H9 (cell line): ENCODE data around the gene SLC31A2. TPM values are rescaled to one million over a fixed set of nuclear protein-coding genes. Genes with fewer than 3 reads are reported as not detected.
"Not testable (repeated sequence)": the region's sequence is repeated elsewhere in the genome, so short reads cannot be mapped to it uniquely, and the experiment has no call there.

Experiments
- DNase-seq: peaks from one replicate; pipeline ENCODE4 v3.0.0-alpha.2; 2017
- H2AFZ ChIP-seq: one replicate; pipeline ENCODE4 v1.6.1; 2013; ENCODE audit warnings: mild to moderate bottlenecking, low read length, control low read depth, moderate library complexity
- H2AK5ac ChIP-seq: 2 replicates; pipeline ENCODE4 v1.6.1; 2013; ENCODE audit warnings: low read length, control low read depth, mixed read lengths; ENCODE audit not compliant: insufficient read length
- H2BK120ac ChIP-seq: one replicate; pipeline ENCODE4 v1.6.1; 2013; ENCODE audit warnings: low read depth, mild to moderate bottlenecking, low read length, control low read depth, inconsistent platforms; ENCODE audit not compliant: poor library complexity, severe bottlenecking
- H2BK12ac ChIP-seq: 2 replicates; pipeline ENCODE4 v1.6.1; 2013; ENCODE audit warnings: low read length, control low read depth, mixed read lengths, low read depth; ENCODE audit not compliant: insufficient read length
- H2BK15ac ChIP-seq: 2 replicates; pipeline ENCODE4 v1.6.1; 2013; ENCODE audit warnings: low read depth, low read length, control low read depth
- H2BK20ac ChIP-seq: one replicate; pipeline ENCODE4 v1.6.1; 2013; ENCODE audit warnings: low read depth, mild to moderate bottlenecking, low read length, control low read depth, inconsistent platforms; ENCODE audit not compliant: poor library complexity, severe bottlenecking
- H2BK5ac ChIP-seq: 2 replicates; pipeline ENCODE4 v1.6.1; 2013; ENCODE audit warnings: low read length, control low read depth, mixed read lengths; ENCODE audit not compliant: insufficient read length
- H3K14ac ChIP-seq: 2 replicates; pipeline ENCODE4 v1.6.1; 2013; ENCODE audit warnings: low read length, control low read depth; ENCODE audit not compliant: insufficient read depth
- H3K18ac ChIP-seq: 2 replicates; pipeline ENCODE4 v1.6.1; 2013; ENCODE audit warnings: low read depth, mild to moderate bottlenecking, mixed read lengths, low read length, control low read depth; ENCODE audit not compliant: insufficient read length
- H3K23ac ChIP-seq: 2 replicates; pipeline ENCODE4 v1.6.1; 2013; ENCODE audit warnings: low read length, control low read depth, mixed read lengths, low read depth; ENCODE audit not compliant: insufficient read length
- H3K23me2 ChIP-seq: 2 replicates; pipeline ENCODE4 v1.6.1; 2013; ENCODE audit warnings: low read depth, mild to moderate bottlenecking, mixed read lengths, low read length, control low read depth; ENCODE audit not compliant: insufficient read length, poor library complexity, severe bottlenecking
- H3K27ac ChIP-seq: 2 replicates; pipeline ENCODE4 v1.5.1; 2013; ENCODE audit warnings: low read length, control low read depth, mixed read lengths, low read depth; ENCODE audit not compliant: insufficient read length
- H3K27me3 ChIP-seq: 2 replicates; pipeline ENCODE4 v1.6.1; 2013; ENCODE audit warnings: low read length, control low read depth, inconsistent platforms; ENCODE audit not compliant: insufficient read depth
- H3K4ac ChIP-seq: 2 replicates; pipeline ENCODE4 v1.6.1; 2013; ENCODE audit warnings: low read depth, mild to moderate bottlenecking, control low read depth, inconsistent platforms, low read length, moderate library complexity
- H3K4me1 ChIP-seq: 2 replicates; pipeline ENCODE4 v1.6.1; 2013; ENCODE audit warnings: low read length, control low read depth, inconsistent platforms; ENCODE audit not compliant: insufficient read depth
- H3K4me2 ChIP-seq: 2 replicates; pipeline ENCODE4 v1.6.1; 2013; ENCODE audit warnings: low read length, control low read depth, mixed read lengths; ENCODE audit not compliant: insufficient read length, insufficient read depth
- H3K56ac ChIP-seq: 2 replicates; pipeline ENCODE4 v1.6.1; 2013; ENCODE audit warnings: low read depth, mild to moderate bottlenecking, mixed read lengths, low read length, control low read depth; ENCODE audit not compliant: insufficient read length
- H3K79me1 ChIP-seq: 2 replicates; pipeline ENCODE4 v1.6.1; 2013; ENCODE audit warnings: low read depth, mild to moderate bottlenecking, moderate library complexity, low read length, control low read depth, inconsistent platforms; ENCODE audit not compliant: insufficient read depth, poor library complexity, severe bottlenecking
- H3K79me2 ChIP-seq: 2 replicates; pipeline ENCODE4 v1.6.1; 2013; ENCODE audit warnings: low read length, control low read depth, inconsistent platforms; ENCODE audit not compliant: insufficient read depth
- H3K9ac ChIP-seq: 2 replicates; pipeline ENCODE4 v1.6.1; 2013; ENCODE audit warnings: low read length, control low read depth, mixed read lengths; ENCODE audit not compliant: insufficient read length; ENCODE audit errors: extremely low read depth
- H3K9me3 ChIP-seq: one replicate; pipeline ENCODE4 v1.6.1; 2013; ENCODE audit warnings: low read depth, low read length, inconsistent platforms; ENCODE audit not compliant: control insufficient read depth
- H3T11ph ChIP-seq: one replicate; pipeline ENCODE4 v1.6.1; 2013; ENCODE audit warnings: mild to moderate bottlenecking, low read length, control low read depth, inconsistent platforms
- H4K20me1 ChIP-seq: one replicate; pipeline ENCODE4 v1.6.1; 2013; ENCODE audit not compliant: control insufficient read depth, insufficient read length, insufficient read depth
- H4K5ac ChIP-seq: 2 replicates; pipeline ENCODE4 v1.6.1; 2013; ENCODE audit warnings: low read depth, mild to moderate bottlenecking, mixed read lengths, low read length, control low read depth; ENCODE audit not compliant: insufficient read length
- H4K8ac ChIP-seq: replicated peaks from 2 replicates; pipeline ENCODE4 v1.6.1; 2013; ENCODE audit warnings: low read length, control low read depth, mixed read lengths, low read depth; ENCODE audit not compliant: insufficient read length
- H4K91ac ChIP-seq: 2 replicates; pipeline ENCODE4 v1.6.1; 2013; ENCODE audit warnings: low read depth, mild to moderate bottlenecking, moderate library complexity, mixed read lengths, low read length, control low read depth; ENCODE audit not compliant: insufficient read length
- H3K27ac Mint-ChIP-seq, 3 experiments: 2 replicates in 2 of 3; 3 replicates in 1 of 3; pipeline ENCODE4 v1.8.0; 2020 to 2021; ENCODE audit warnings: mixed read lengths in 3 of 3, mild to moderate bottlenecking in 1 of 3, moderate library complexity in 1 of 3
- H3K27me3 Mint-ChIP-seq: 2 replicates; pipeline ENCODE4 v1.8.0; 2021; ENCODE audit warnings: low read depth, mild to moderate bottlenecking, moderate library complexity, mixed read lengths
- H3K36me3 Mint-ChIP-seq, 3 experiments: 2 replicates in 2 of 3; 3 replicates in 1 of 3; pipeline ENCODE4 v1.8.0; 2020 to 2021; ENCODE audit warnings: low read depth in 3 of 3, mixed read lengths in 3 of 3; ENCODE audit not compliant: insufficient read depth in 1 of 3
- H3K4me1 Mint-ChIP-seq, 2 experiments: 2 replicates each; pipeline ENCODE4 v1.8.0; 2020; ENCODE audit warnings: mixed read lengths in 2 of 2
- H3K4me3 Mint-ChIP-seq, 2 experiments: 2 replicates in 1 of 2; 3 replicates in 1 of 2; pipeline ENCODE4 v1.8.0; 2020 to 2021; ENCODE audit warnings: mild to moderate bottlenecking in 2 of 2, mixed read lengths in 2 of 2, moderate library complexity in 1 of 2
- H3K9me3 Mint-ChIP-seq, 2 experiments: 2 replicates in 1 of 2; 3 replicates in 1 of 2; pipeline ENCODE4 v1.8.0; 2020; ENCODE audit warnings: mild to moderate bottlenecking in 2 of 2, mixed read lengths in 2 of 2, moderate library complexity in 1 of 2
- CTCF ChIP-seq: fragments of 200-600 bp; sonication (generic); conservative IDR thresholded peaks from 3 replicates; pipeline ENCODE4 v1.8.0; 2021; ENCODE audit warnings: antibody characterized with exemption, mild to moderate bottlenecking
- WGBS: extraction: QIAGEN DNeasy Blood & Tissue Kit; methylation state at CpG from one replicate; pipeline ENCODE4 v1.1.7; 2013; ENCODE audit warnings: missing lambda C conversion rate, low lambda C conversion rate, mixed read lengths; ENCODE audit not compliant: insufficient read length; ENCODE audit errors: extremely low coverage; 5-methylcytosine and 5-hydroxymethylcytosine counted together
- total RNA-seq: library from RNA; stranded (reverse); gene quantifications from 2 replicates; pipeline ENCODE4 v1.2.1, GENCODE V29; 2021

The SLC31A2 gene
- total RNA-seq, 1 experiment from 2014 or later, result 1.0 TPM

GRCh38 chr9:113148781-113149510 is 1.9 kb upstream of the SLC31A2 start:
- Histone ChIP-seq H3K18ac (no peak overlapping the region), H4K8ac (no peak overlapping the region), H2BK12ac (no peak overlapping the region), H3K4me1 (no peaks in the 10 kb centered on the region; the same call in 1 of the 2 replicates), H2BK15ac (no peak overlapping the region), H3K14ac (no peak overlapping the region), H4K20me1 (no peaks in the 10 kb centered on the region), H2BK120ac (no peak overlapping the region), H3K79me1 (no peaks in the 10 kb centered on the region), H2BK20ac (no peak overlapping the region), H4K5ac (no peak overlapping the region), H2AFZ (no peak overlapping the region), H3K23me2 (peaks cover 3% of the 10 kb centered on the region), H3K27me3 (peaks cover 2% of the 10 kb centered on the region; the same call in 1 of the 2 replicates), H3K23ac (no peak overlapping the region), H3K4ac (no peak overlapping the region), H2BK5ac (no peak overlapping the region), H3K9ac (no peak overlapping the region), H3K79me2 (no peaks in the 10 kb centered on the region), H3K4me2 (no peak overlapping the region), H2AK5ac (no peak overlapping the region), H3T11ph (no peak overlapping the region), H3K27ac (no peak overlapping the region), H3K9me3 (no peaks in the 10 kb centered on the region), H3K56ac (no peak overlapping the region), H4K91ac (no peak overlapping the region)
- no peak for TF ChIP-seq CTCF
- no peak overlapping the region for H3K27ac Mint-ChIP-seq
- DNase-seq, result no peak
- H3K36me3 Mint-ChIP-seq, result no peaks in the 10 kb centered on the region; a peak in 1 of 7 replicates
- peaks cover 24% of the 10 kb centered on the region for H3K27me3 Mint-ChIP-seq
- WGBS, result no CpG with 5 or more reads among the region's 8 CpGs
- peaks cover 4% of the 10 kb centered on the region in 2 experiments for H3K4me1 Mint-ChIP-seq
- no peaks in the 10 kb centered on the region; a peak in 1 of 5 replicates for H3K9me3 Mint-ChIP-seq
- H3K4me3 Mint-ChIP-seq, result no peak overlapping the region

- not testable (repeated sequence) for H2BK120ac ChIP-seq, H3K4me3 Mint-ChIP-seq
- WGBS, result no CpG with 5 or more reads among the region's 10 CpGs
These were observed 1.2 kb upstream of the SLC31A2 start for GRCh38 chr9:113149561-113149960.

More at GRCh38 chr9:113149561-113149960, 1.2 kb upstream of the SLC31A2 start:
- not testable (repeated sequence) for H3K27me3 ChIP-seq, H3K9me3 Mint-ChIP-seq, H3K23ac ChIP-seq, H3K4ac ChIP-seq, H4K8ac ChIP-seq, H4K20me1 ChIP-seq, H3T11ph ChIP-seq, H2AFZ ChIP-seq, H2AK5ac ChIP-seq, DNase-seq, H3K79me1 ChIP-seq, H3K9ac ChIP-seq, H4K5ac ChIP-seq, H3K4me2 ChIP-seq, H3K4me1 Mint-ChIP-seq, H3K4me1 ChIP-seq, H3K18ac ChIP-seq, H3K56ac ChIP-seq, H2BK15ac ChIP-seq, H4K91ac ChIP-seq, H3K23me2 ChIP-seq, H2BK5ac ChIP-seq, H3K27ac ChIP-seq, H2BK20ac ChIP-seq, H3K79me2 ChIP-seq, H2BK12ac ChIP-seq, H3K9me3 ChIP-seq, H3K27ac Mint-ChIP-seq, H3K14ac ChIP-seq, H3K36me3 Mint-ChIP-seq
- H3K27me3 Mint-ChIP-seq, result peaks cover 24% of the 10 kb centered on the region
